Osteoblast (primary cell): ENCODE results near the gene OTOP3. TPM values are rescaled to one million over a fixed set of nuclear protein-coding genes. Genes with fewer than 3 reads are reported as not detected.

Experiments
- DNase-seq: peaks from one replicate; pipeline ENCODE4 v3.0.0; 2011; ENCODE audit warnings: low spot score, mixed read lengths; ENCODE audit not compliant: insufficient read length; ENCODE audit errors: missing footprints
- H2AFZ ChIP-seq: 2 replicates; pipeline ENCODE4 v1.6.0; 2011; ENCODE audit warnings: mild to moderate bottlenecking, low read length
- H3K27ac ChIP-seq: 2 replicates; pipeline ENCODE4 v1.5.1; 2011; ENCODE audit warnings: mild to moderate bottlenecking, low read depth, low read length, moderate library complexity
- H3K27me3 ChIP-seq: 2 replicates; pipeline ENCODE4 v1.6.0; 2012; ENCODE audit warnings: mild to moderate bottlenecking, control low read depth, inconsistent platforms, low read length, moderate library complexity; ENCODE audit not compliant: insufficient read depth
- H3K36me3 ChIP-seq: 2 replicates; pipeline ENCODE4 v1.5.1; 2011; ENCODE audit warnings: mild to moderate bottlenecking, low read length, control low read depth, moderate library complexity; ENCODE audit not compliant: insufficient read depth
- H3K4me1 ChIP-seq: 2 replicates; pipeline ENCODE4 v1.5.1; 2011; ENCODE audit warnings: mild to moderate bottlenecking, low read length, control low read depth, moderate library complexity; ENCODE audit not compliant: insufficient read depth
- H3K4me2 ChIP-seq: 2 replicates; pipeline ENCODE4 v1.6.0; 2011; ENCODE audit warnings: mild to moderate bottlenecking, low read length; ENCODE audit not compliant: insufficient read depth
- H3K4me3 ChIP-seq: fragments of 200-600 bp; sonication (generic); 3 replicates; pipeline ENCODE4 v1.5.1; 2012; ENCODE audit warnings: mild to moderate bottlenecking, low read length, inconsistent platforms; ENCODE audit not compliant: insufficient read depth
- H3K79me2 ChIP-seq: 2 replicates; pipeline ENCODE4 v1.6.0; 2012; ENCODE audit warnings: mild to moderate bottlenecking, low read length, control low read depth, inconsistent platforms; ENCODE audit not compliant: insufficient read depth
- H3K9me3 ChIP-seq: 2 replicates; pipeline ENCODE4 v1.5.1; 2011; ENCODE audit warnings: low read depth, low read length, control low read depth
- H4K20me1 ChIP-seq: 2 replicates; pipeline ENCODE4 v1.6.0; 2012; ENCODE audit warnings: mild to moderate bottlenecking, low read length, control low read depth; ENCODE audit not compliant: insufficient read depth
- total RNA-seq: library from RNA; depleted of rRNA; stranded (reverse); fragments of >200 nt; gene quantifications from 2 replicates; pipeline ENCODE4 v1.2.3, GENCODE V29; 2012
- TF ChIP-seq, protein P1 (sequence below): IDR thresholded peaks from 2 replicates; pipeline ENCODE4 v1.5.1; 2011; ENCODE audit warnings: mild to moderate bottlenecking, low read depth, low read length, moderate library complexity; ENCODE audit errors: extremely low read depth

The OTOP3 gene
- total RNA-seq, 1 donor = not detected

DNA sequence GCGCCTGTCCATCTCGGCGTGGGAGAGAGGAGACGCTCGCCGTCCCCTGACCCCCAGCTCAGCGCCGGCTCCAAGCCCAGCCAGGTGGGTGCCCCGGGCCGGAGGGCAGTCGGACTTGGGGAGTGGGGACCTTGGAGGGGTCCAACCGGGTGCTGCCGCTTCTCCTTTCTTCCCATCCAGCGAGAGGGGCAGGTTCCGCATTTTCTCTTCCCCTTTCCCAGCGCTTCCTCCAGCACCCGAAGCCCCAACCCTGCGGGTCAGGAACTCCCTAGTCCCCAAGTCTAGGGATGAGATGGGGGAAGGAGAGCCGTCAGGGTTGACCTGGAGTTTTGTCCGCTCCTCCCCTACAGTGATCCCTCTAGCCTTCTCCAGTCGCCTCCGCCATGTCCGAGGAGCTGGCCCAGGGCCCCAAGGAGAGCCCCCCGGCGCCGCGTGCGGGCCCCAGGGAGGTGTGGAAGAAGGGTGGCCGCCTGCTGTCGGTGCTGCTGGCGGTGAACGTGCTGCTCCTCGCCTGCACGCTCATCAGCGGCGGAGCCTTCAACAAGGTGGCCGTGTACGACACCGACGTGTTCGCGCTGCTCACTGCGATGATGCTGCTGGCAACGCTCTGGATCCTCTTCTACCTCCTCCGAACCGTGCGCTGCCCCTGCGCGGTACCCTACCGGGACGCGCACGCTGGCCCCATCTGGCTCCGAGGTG lies 11.3 kb upstream of the OTOP3 start, which contains the start of gene OTOP2:
TSS of gene OTOP2 (plus strand) at position 24 of the 699 bp plus-strand sequence. CDS start at position 384, 360 bp downstream.
- Histone ChIP-seq H2AFZ (no peak within 1 kb of the TSS), H3K27ac (no peak within 1 kb of the TSS), H3K4me3 (no peak within 1 kb of the TSS), H3K79me2 (no peaks in the 10 kb centered on the region), H3K4me1 (no peaks in the 10 kb centered on the region), H3K27me3 (peaks cover 57% of the 10 kb centered on the region), H3K36me3 (no peaks in the 10 kb centered on the region), H3K9me3 (no peaks in the 10 kb centered on the region), H4K20me1 (no peaks in the 10 kb centered on the region), H3K4me2 (no peak within 1 kb of the TSS)
- no peak for DNase-seq
- TF ChIP-seq, protein P1, sequence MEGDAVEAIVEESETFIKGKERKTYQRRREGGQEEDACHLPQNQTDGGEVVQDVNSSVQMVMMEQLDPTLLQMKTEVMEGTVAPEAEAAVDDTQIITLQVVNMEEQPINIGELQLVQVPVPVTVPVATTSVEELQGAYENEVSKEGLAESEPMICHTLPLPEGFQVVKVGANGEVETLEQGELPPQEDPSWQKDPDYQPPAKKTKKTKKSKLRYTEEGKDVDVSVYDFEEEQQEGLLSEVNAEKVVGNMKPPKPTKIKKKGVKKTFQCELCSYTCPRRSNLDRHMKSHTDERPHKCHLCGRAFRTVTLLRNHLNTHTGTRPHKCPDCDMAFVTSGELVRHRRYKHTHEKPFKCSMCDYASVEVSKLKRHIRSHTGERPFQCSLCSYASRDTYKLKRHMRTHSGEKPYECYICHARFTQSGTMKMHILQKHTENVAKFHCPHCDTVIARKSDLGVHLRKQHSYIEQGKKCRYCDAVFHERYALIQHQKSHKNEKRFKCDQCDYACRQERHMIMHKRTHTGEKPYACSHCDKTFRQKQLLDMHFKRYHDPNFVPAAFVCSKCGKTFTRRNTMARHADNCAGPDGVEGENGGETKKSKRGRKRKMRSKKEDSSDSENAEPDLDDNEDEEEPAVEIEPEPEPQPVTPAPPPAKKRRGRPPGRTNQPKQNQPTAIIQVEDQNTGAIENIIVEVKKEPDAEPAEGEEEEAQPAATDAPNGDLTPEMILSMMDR = no peak

DNA sequence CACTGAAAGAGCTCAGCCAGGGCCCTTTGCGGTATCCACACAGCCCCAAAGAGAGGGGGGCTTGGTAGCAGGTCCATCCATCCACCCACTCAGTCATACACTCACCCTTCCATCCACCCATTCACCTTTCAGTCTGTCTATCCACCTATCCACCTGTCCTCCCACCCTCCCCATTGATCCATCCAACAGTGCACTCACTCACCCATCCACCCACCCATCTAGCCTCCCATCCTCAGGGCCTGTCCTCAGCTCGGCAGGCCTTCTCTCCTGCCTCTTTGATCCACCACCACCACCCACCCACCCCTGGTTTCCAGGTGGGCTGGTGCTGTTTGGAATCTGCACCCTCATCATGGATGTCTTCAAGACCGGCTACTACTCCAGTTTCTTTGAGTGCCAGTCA lies 10.5 kb upstream of the OTOP3 start:
- H3K4me1 ChIP-seq = no peaks in the 10 kb centered on the region
- H3K36me3 ChIP-seq = no peaks in the 10 kb centered on the region
- H4K20me1 ChIP-seq = no peaks in the 10 kb centered on the region
- no peak overlapping the region for H2AFZ ChIP-seq
- H3K79me2 ChIP-seq = no peaks in the 10 kb centered on the region
- peaks cover 57% of the 10 kb centered on the region for H3K27me3 ChIP-seq
- H3K9me3 ChIP-seq = no peaks in the 10 kb centered on the region
- DNase-seq = no peak
- H3K4me3 ChIP-seq = no peak overlapping the region
- H3K4me2 ChIP-seq = no peak overlapping the region
- TF ChIP-seq, protein P1 = no peak
- H3K27ac ChIP-seq = no peak overlapping the region

DNA sequence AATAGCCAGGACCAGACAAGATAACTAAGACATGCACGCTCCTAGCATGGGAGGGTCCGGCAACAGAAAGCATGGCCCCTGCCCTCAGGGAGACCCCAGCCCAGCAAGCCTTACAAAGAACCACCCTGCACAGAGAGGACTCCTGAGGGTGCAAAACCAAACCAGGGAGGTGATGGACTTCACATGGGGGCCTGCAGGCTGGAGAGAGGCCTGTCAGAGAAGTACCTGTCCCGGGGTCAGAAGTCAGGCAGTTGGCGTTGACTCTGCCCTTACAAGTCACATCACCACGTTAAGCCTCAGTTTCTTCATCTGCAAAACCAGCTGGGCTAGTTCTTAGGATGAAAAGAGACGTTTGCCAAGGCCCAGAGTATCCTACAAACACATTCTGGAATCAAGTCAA lies 6.9 kb upstream of the OTOP3 start:
- Histone ChIP-seq H3K4me1 (no peaks in the 10 kb centered on the region), H3K36me3 (no peaks in the 10 kb centered on the region), H3K27me3 (peaks cover 42% of the 10 kb centered on the region), H3K9me3 (no peaks in the 10 kb centered on the region), H2AFZ (no peak overlapping the region), H3K79me2 (no peaks in the 10 kb centered on the region), H4K20me1 (no peaks in the 10 kb centered on the region), H3K4me3 (no peak overlapping the region), H3K27ac (no peak overlapping the region), H3K4me2 (no peak overlapping the region)
- no peak for DNase-seq
- TF ChIP-seq, protein P1 = no peak

DNA sequence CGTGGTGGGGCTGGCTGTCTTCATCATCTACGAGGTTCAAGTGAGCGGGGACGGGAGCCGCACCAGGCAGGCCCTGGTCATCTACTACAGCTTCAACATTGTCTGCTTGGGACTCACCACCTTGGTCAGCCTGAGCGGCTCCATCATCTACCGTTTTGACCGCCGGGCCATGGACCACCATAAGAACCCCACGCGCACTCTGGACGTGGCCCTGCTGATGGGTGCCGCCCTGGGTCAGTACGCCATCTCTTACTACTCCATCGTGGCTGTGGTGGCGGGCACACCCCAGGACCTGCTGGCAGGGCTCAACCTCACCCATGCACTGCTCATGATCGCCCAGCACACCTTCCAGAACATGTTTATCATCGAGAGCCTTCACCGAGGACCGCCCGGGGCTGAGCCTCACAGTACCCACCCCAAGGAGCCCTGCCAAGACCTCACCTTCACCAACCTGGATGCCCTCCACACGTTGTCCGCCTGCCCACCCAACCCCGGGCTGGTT lies 5.1 kb upstream of the OTOP3 start:
- TF ChIP-seq, protein P1 = no peak
- no peak for DNase-seq
- Histone ChIP-seq H3K36me3 (no peaks in the 10 kb centered on the region), H3K27ac (no peak overlapping the region), H3K9me3 (no peaks in the 10 kb centered on the region), H4K20me1 (no peaks in the 10 kb centered on the region), H3K4me3 (no peak overlapping the region), H2AFZ (no peak overlapping the region), H3K27me3 (peaks cover 41% of the 10 kb centered on the region), H3K4me1 (no peaks in the 10 kb centered on the region), H3K79me2 (no peaks in the 10 kb centered on the region), H3K4me2 (no peak overlapping the region)
